ENCODE results near the gene GDI1. TPM values are rescaled to one million over a fixed set of nuclear protein-coding genes. Genes with fewer than 3 reads are reported as not detected.
A peak's percentile ranks its signal among the peaks of the same experiment; 100 is the strongest.

The GDI1 gene
- total RNA-seq, 4 donors from 2014 or later = 59.7 to 86.2 (median 78.1) TPM

DNA sequence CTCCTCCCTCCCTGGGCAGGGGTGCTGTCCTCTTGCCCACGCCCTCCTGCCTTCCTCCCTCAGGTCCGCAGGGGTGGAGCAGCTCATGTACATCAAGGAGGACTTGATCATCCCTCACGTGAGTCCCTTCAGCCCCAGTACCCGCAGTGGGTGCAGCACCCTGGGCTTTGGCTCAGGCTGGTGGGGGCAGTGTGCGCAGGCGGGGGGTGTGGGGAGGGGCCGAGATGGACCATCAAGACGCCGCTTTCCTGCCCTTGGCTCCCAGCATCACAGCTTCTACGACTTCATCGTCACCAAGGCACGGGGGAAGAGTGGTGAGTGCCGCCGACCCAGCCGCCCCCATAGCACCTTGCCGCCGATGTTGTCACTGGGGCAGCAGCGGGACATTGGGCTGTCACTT is 12.7 kb downstream of the GDI1 start:
- H3K36me3 ChIP-seq = peaks cover 7 to 8% of the 10 kb centered on the region in 2 donors
- H3K9me3 ChIP-seq = no peaks in the 10 kb centered on the region
- no peaks in the 10 kb centered on the region for H3K27me3 ChIP-seq
- H3K4me1 ChIP-seq = peaks cover 7 to 10% of the 10 kb centered on the region in 2 donors
- no peak for TF ChIP-seq POLR2A (IDR thresholded peaks at IDR 0.05)
- TF ChIP-seq, protein P1, sequence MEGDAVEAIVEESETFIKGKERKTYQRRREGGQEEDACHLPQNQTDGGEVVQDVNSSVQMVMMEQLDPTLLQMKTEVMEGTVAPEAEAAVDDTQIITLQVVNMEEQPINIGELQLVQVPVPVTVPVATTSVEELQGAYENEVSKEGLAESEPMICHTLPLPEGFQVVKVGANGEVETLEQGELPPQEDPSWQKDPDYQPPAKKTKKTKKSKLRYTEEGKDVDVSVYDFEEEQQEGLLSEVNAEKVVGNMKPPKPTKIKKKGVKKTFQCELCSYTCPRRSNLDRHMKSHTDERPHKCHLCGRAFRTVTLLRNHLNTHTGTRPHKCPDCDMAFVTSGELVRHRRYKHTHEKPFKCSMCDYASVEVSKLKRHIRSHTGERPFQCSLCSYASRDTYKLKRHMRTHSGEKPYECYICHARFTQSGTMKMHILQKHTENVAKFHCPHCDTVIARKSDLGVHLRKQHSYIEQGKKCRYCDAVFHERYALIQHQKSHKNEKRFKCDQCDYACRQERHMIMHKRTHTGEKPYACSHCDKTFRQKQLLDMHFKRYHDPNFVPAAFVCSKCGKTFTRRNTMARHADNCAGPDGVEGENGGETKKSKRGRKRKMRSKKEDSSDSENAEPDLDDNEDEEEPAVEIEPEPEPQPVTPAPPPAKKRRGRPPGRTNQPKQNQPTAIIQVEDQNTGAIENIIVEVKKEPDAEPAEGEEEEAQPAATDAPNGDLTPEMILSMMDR (IDR thresholded peaks at IDR 0.05) = no peak
- H3K27ac ChIP-seq = no peak overlapping the region
- H3K4me3 ChIP-seq (replicated peaks in 1 of 3) = no peak overlapping the region
- intact Hi-C loops (cut with DNase I) = no loop called here
- no peak for DNase-seq
- 99% methylated on average over 17 of the region's 18 CpGs; no CpG with 5 or more reads in 1 of the 2 donors for WGBS, 2 donors

DNA sequence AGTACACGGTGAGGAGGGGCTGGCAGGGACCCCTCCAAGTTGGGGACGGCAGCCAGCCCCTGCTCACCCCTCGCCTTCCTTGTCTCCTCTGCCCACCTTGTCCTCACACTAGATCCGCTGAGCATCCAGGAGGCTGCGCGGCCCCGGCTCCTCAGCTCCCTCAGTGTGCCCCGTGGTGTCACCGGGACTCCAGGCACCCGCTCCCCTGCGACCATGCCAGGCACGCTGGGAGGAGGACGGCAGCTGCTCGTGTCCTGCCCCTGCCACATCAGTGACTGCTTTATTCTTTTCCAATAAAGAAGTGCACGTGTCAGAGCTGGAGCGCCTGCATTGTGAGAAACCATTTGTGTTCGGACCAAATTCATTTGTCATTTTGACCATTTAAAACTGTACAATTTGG is 13.4 kb downstream of the GDI1 start:
- no peak for TF ChIP-seq POLR2A (IDR thresholded peaks at IDR 0.05)
- TF ChIP-seq, protein P1 (IDR thresholded peaks at IDR 0.05) = no peak
- Histone ChIP-seq H3K4me3 (replicated peaks in 1 of 3) (no peak overlapping the region), H3K9me3 (no peaks in the 10 kb centered on the region), H3K4me1 (peaks cover under 1 to 4% of the 10 kb centered on the region in 2 donors), H3K36me3 (peaks cover 7 to 8% of the 10 kb centered on the region in 2 donors), H3K27me3 (no peaks in the 10 kb centered on the region), H3K27ac (no peak overlapping the region)
- WGBS, 2 donors = 86 to 99% methylated on average over 5 to 11 of the region's 17 CpGs
- DNase-seq = no peak
- intact Hi-C loops (cut with DNase I) = no loop called here

DNA sequence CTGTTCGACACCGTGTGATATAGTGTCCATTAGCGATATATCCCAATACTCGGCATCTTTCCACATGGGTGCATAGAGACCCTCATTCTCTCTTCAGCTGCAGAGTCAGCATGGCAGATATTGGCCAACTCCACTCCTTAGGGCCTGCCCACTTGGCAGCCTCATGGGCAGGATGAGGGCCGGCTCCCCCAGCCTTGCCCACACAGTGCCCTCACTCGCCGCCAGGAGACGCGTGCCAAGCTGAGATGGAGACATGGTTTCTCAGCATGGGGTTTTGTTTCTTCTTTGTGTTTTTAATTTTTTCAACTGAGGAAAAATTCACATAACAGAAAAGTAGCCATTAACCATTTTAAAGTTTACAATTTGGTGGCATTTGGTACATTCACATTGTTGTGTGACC is 15.9 kb downstream of the GDI1 start:
- TF ChIP-seq, protein P1 (IDR thresholded peaks at IDR 0.05) = no peak
- no peak for TF ChIP-seq POLR2A (IDR thresholded peaks at IDR 0.05)
- Histone ChIP-seq H3K27ac (no peak overlapping the region), H3K36me3 (peaks cover 7 to 8% of the 10 kb centered on the region in 2 donors), H3K27me3 (no peaks in the 10 kb centered on the region), H3K4me1 (no peaks in the 10 kb centered on the region), H3K9me3 (no peaks in the 10 kb centered on the region), H3K4me3 (replicated peaks in 1 of 3) (no peak overlapping the region)
- intact Hi-C loops (cut with DNase I) = no loop called here
- no peak for DNase-seq
- WGBS, 2 donors = 91 to 95% methylated on average over 9 of the region's 9 CpGs

DNA sequence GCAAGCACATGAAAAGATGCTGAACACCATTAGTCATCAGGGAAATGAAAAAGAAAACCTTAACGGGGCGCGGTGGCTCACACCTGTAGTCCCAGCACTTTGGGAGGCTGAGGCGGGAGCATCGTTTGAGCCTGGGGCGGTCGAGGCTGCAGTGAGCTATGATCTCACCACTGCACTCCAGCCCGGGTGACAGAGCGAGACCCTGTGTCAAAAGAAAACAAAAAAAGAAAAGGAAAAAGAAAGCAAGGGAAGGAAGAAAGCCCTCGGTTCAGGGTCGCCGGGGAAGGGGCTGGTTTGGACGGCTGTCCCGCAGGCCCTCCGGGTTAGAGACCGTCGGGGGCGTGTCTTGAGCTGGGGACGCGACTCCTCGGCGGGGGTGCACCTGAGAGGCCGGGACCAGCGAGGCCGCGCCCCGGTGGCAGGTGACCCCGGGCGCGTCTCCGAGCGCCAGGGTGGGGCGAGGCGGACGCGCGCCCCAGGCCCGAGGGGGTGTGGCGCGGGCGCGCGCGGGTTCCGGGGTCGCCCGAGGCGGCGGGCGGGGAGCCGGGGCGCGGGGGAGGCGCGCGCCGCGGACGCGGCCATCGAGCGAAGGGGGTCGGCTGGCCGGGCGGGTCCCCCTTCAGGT is 20.6 kb downstream of the GDI1 start:
- no peaks in the 10 kb centered on the region for H3K27me3 ChIP-seq
- intact Hi-C loops (cut with DNase I) = no loop called here
- peaks cover 0 to 6% of the 10 kb centered on the region in 2 donors for H3K4me1 ChIP-seq
- no peaks in the 10 kb centered on the region for H3K36me3 ChIP-seq
- DNase-seq = peak; percentile 63 to 67
- no peaks in the 10 kb centered on the region for H3K9me3 ChIP-seq
- peak overlapping the region in 1 of 3 donors; percentile 23 for H3K4me3 ChIP-seq (replicated peaks in 1 of 3)
- TF ChIP-seq, protein P1 (IDR thresholded peaks at IDR 0.05) = no peak
- TF ChIP-seq POLR2A (IDR thresholded peaks at IDR 0.05) = no peak
- no peak overlapping the region for H3K27ac ChIP-seq
- 9 to 27% methylated on average over 14 to 35 of the region's 65 CpGs for WGBS, 2 donors

DNA sequence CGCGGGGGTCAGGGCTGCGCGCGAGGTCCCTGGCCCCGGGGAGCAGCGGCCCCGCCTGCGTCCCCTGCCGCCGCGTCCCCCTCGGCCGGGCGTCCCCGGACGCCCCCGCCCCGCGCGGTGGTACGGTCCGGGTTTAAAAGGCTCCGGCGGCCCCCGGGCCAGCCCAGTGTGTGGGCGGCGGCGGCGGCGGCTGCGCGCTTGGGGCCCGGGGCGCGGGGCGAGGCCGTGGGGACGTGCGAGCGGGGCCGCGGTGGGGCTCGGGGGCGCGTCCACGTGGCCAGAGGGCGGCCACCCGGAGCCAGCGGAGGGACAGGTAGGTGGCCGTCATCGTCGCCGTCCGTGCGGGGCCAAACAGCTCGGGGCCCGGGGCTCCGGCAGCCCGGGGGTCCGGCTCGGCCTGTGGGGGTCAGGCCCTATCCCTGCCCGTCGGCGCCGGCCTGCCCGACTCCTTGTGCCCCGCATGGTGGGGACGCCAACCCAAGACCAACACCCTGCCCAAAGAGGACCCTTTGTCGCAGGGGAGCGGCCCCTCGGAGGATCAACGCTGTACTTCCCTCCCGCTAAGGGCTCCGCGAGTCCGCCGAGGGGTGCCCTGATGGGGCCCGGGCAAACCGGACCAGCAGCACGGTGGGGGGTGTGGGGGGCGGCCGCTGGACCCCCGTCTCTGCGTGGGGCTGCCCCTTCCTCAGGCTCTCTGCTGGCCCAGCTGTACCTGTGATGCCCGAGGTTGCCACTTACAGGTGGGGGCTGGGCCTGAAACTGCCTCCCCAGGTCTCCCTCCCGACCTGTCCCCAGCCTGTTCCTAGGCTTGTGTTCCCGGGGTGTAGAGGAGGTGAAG is 21.4 kb downstream of the GDI1 start, which contains the start of gene PLXNA3:
PLXNA3 (plus strand) TSS at position 166 of the 838 bp plus-strand sequence. CDS start 1,903 bp downstream, outside the sequence.
- Histone ChIP-seq H3K27me3 (no peaks in the 10 kb centered on the region), H3K9me3 (no peaks in the 10 kb centered on the region), H3K27ac (peak within 1 kb of the TSS in 1 of 3 donors; percentile 36), H3K4me3 (replicated peaks in 1 of 3) (peak within 1 kb of the TSS in 2 of 3 donors; percentile 20 to 41), H3K4me1 (peaks cover 0 to 6% of the 10 kb centered on the region in 2 donors), H3K36me3 (no peaks in the 10 kb centered on the region)
- TF ChIP-seq, protein P1 (IDR thresholded peaks at IDR 0.05) = no peak
- peak; percentile 13 to 88 for TF ChIP-seq POLR2A (IDR thresholded peaks at IDR 0.05)
- WGBS, 2 donors = 0% methylated on average over 1 of the region's 88 CpGs; no CpG with 5 or more reads in 1 of the 2 donors
- intact Hi-C loops (cut with DNase I) = no loop called here
- DNase-seq = peak; percentile 34 to 48

Data from thyroid gland (tissue), 4 donors.